GM12892 (cell line): ENCODE measurements around the gene GSTP1.

Source experiments
- POLR2AphosphoS5 ChIP-seq: IDR thresholded peaks from 2 replicates; pipeline ENCODE4 v1.6.1; 2011; ENCODE audit warnings: low read depth, low read length, control low read depth
- TAF1 ChIP-seq: IDR thresholded peaks from 2 replicates; pipeline ENCODE4 v1.6.1; 2011; ENCODE audit warnings: low read depth, mild to moderate bottlenecking, control low read depth, low read length, borderline replicate concordance

DNA sequence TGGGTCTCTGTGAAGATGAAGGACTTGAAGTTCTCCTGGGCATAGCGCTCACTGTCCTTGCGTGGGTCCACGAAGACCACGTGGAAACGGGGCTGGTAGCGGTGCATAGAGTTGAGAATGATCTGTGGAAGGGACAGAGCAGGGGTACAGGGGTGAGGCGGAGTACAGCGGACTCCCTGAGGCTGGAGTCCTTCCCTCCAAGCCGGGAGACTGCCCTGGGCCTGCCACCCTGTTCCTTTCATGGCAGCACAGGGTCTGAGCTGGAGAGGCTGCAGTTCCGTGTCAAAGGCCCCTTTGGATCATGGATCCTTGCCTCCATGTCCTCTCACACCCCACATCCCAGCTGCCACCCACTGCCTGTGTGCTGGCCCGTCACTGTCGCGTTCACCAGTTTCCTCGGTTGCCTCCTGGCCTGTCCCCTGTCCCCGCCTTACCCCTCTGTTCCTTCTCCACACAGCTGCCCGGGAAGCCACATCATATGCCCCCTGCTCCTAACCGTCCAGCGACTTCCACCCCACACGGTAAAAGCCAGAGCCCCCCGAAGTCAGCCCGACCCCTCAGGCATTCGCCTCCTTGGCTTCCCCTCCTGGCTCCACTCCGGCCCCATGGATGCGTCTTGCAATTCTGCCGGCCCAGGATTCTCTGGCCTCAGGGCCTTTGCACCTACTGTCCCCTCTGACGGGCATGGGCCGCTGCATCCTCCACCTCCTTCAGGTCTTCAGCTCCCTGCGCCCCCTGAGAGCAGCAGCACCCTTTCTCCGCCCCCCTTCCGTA, 49.6 kb downstream of the GSTP1 start:
- no peak for TF ChIP-seq POLR2AphosphoS5
- TF ChIP-seq TAF1 = no peak
